Hair follicle dermal papilla cell (primary cell): ENCODE measurements around the gene EIF4ENIF1. TPM values are rescaled to one million over a fixed set of nuclear protein-coding genes. Genes with fewer than 3 reads are reported as not detected.

ENCODE experiments used
- small RNA-seq: library from RNA; depleted of rRNA; stranded (forward); fragments of <200 nt; gene quantifications from one replicate; pipeline ENCODE3, GENCODE V24; 2012
- total RNA-seq: library from RNA; depleted of rRNA; stranded (reverse); fragments of >200 nt; gene quantifications from 2 replicates; pipeline ENCODE4 v1.2.3, GENCODE V29; 2012

EIF4ENIF1 gene, protein sequence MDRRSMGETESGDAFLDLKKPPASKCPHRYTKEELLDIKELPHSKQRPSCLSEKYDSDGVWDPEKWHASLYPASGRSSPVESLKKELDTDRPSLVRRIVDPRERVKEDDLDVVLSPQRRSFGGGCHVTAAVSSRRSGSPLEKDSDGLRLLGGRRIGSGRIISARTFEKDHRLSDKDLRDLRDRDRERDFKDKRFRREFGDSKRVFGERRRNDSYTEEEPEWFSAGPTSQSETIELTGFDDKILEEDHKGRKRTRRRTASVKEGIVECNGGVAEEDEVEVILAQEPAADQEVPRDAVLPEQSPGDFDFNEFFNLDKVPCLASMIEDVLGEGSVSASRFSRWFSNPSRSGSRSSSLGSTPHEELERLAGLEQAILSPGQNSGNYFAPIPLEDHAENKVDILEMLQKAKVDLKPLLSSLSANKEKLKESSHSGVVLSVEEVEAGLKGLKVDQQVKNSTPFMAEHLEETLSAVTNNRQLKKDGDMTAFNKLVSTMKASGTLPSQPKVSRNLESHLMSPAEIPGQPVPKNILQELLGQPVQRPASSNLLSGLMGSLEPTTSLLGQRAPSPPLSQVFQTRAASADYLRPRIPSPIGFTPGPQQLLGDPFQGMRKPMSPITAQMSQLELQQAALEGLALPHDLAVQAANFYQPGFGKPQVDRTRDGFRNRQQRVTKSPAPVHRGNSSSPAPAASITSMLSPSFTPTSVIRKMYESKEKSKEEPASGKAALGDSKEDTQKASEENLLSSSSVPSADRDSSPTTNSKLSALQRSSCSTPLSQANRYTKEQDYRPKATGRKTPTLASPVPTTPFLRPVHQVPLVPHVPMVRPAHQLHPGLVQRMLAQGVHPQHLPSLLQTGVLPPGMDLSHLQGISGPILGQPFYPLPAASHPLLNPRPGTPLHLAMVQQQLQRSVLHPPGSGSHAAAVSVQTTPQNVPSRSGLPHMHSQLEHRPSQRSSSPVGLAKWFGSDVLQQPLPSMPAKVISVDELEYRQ
- 13.7 and 14.6 TPM in 2 replicates for total RNA-seq

DNA sequence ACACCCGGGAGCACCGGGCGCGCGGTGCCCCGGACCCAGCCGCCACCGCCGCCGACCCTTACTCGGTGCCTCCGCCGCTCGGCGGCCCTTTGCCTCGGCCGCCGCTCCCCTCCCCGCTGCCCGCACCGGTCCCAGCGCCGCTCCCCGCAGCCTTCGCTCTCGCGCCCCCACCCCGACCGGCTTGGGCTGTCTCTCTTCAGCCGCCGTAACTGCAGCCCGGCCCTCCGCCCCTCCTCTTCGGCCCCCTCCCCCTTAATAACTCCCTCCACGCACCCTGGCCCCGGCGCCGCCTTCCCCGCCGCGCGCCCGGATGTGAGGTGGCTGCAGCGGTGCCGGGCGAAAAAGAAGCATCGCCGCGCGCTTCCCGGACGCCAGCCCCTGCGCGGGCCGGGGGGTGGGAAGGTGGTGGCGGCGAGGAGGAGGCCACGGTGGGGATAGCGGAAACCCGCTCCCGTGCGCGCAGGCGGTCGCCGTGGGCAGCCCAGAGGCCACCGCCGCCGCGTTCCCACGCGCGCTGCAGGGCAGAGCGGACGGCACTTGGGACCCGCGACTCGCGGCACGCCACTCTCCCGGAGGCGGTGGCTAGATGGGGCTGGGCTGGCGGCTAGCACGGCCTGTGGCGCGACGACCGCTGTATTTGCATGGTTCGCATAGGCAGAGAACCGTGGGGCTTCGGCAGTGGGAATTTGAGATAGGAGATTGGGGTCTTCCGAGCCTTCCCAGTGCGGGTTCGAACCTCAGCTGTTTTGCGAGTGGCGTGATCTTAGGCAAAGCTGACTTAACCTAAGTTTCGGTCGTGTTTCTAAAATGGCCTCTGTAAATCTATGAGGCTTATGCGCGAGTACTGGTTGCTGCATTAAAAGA, at the start of gene EIF4ENIF1:
EIF4ENIF1 (minus strand) TSS at position 211 of the 864 bp plus-strand sequence. CDS start 1,124 bp downstream, outside the sequence.

DNA sequence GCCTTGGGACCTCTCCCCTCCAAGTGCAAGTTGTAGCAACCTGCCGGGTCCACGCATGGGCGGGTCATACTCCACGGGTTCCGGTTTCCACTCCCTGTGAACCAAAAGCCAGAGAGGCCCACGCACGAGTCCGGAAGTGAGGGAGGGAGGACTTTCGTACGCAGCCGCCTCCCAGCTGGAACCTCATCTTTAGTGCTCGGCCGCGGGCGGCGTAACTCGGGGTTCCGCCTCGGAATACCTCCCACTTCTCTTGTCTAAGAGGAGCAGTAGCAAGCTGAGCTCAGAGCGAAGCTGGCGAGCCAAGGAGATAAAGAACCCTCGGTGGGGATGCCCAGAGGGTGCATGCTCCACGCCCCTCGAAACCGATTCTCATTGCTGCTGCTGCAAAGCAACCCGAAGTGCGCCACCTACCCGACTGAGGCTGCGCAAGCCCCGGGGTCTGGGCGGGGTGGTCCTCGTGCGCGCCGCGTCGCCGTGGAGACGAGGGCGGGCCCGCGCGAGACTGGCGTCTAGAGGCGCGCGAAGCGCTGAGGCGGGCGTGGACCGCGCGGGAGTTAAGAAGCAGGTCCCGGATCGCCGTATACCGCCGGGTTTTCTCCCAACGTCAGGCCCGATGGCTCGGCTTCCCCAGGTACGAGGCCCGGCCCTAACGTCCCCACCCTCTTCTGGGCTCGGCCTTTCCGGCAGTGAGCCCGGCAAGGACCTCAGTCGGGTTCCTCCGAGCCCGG, 6.5 kb upstream of the EIF4ENIF1 start, which contains the start of gene SFI1:
SFI1 (plus strand) TSS at position 530 of the 728 bp plus-strand sequence. CDS start 11,749 bp downstream, outside the sequence.

DNA sequence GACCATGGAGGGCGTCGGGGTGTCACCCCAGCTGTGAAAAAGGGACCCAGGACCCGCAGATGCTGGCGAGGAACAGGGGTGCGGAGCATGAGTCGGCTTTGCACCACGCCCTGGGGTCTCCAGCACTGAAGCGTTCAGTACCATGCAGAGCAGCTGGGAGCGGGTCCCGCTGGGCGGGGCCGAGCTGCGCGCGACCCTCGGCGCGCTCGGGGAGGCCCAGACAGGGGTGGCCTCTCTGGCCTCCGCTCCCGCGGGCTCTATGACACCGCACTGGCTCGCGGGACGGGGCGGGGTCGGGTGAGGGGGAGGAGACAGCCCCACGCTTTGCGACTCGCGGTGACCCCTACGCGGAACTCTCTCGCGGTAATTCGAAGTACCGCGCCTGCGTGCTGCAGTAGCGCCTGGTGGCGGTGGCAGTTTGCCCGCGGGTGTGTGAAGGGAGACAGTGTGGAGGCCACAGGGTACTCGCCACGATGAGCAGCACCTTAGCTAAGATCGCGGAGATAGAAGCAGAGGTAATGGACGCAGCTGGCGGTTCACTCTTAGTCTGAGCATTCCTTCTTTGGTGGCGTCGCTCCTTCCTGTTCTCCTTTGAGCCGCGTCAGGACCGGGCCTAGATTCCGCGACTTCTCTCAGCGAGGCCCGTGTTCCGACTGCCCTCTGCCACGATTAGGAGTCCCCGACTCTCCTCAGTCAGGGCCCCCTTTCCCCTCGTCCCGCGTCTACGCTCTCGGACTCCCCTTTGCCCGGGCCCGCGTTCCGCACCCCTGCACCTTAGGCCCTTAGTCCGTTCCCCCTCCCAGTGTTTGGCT, 90.2 kb downstream of the EIF4ENIF1 start, which contains the start of gene DRG1:
DRG1 (plus strand) TSS at position 394 of the 812 bp plus-strand sequence; CDS start at position 474, 80 bp downstream.

Small RNA genes lying within 50 kb of the gene (small RNA-seq; reads per million reads assigned to genes)
- gene AL096701.2 (not detected), gene RNU6-28P (not detected)

Other genes with a start within 250 kb of the EIF4ENIF1 start
- gene PIK3IP1, start 197.4 kb downstream of the EIF4ENIF1 start, total RNA-seq, result 16.2 and 22.2 TPM in 2 replicates
- gene PATZ1, start 143.5 kb downstream of the EIF4ENIF1 start, total RNA-seq, result 19.6 and 22.4 TPM in 2 replicates
- 63.3 and 64.0 TPM in 2 replicates for gene DRG1, start 90.2 kb downstream of the EIF4ENIF1 start, total RNA-seq
- gene SFI1, start 6.7 kb upstream of the EIF4ENIF1 start, total RNA-seq, result 9.5 and 15.9 TPM in 2 replicates
- 34.1 and 39.0 TPM in 2 replicates for gene PISD, start 172.4 kb upstream of the EIF4ENIF1 start, total RNA-seq